ENCODE data around the gene WNT1.

DNA sequence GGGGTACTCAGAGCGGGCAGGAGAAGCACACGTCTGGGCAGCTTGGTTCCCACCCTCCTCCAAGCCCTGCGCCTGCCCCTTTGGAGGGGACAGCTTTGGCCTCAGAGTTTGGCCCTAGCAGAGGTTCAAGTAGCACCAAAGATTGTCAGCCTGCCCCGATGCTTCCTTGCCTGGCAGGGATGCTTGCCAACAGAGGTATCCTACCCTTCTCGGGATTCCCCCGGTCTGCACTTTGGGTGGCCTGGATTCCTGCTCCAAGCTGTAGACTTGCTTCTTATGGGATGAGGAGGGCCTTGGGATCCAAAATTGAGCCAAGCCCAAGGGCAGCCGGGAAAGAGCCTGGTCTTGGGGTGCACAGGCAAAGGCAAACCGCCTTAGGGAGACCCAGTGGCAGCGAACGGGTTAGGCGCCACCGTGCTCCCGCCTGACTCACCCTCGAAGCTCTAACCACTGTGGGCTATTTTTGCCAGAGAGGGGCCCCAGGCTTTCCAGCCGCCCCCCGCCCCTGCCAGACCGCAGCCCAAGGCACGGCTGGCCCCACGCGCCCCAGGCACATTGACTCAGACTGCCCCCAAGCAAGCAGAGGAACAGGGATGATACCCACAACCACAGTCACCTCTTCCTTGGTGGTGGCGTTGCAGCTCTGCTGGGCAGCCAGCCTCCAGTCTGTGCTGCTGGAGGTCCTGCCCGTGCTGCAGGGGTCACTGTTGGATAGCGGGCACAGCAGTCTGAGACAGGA is 5.7 kb upstream of the WNT1 start:
- TF ChIP-seq, protein P1, sequence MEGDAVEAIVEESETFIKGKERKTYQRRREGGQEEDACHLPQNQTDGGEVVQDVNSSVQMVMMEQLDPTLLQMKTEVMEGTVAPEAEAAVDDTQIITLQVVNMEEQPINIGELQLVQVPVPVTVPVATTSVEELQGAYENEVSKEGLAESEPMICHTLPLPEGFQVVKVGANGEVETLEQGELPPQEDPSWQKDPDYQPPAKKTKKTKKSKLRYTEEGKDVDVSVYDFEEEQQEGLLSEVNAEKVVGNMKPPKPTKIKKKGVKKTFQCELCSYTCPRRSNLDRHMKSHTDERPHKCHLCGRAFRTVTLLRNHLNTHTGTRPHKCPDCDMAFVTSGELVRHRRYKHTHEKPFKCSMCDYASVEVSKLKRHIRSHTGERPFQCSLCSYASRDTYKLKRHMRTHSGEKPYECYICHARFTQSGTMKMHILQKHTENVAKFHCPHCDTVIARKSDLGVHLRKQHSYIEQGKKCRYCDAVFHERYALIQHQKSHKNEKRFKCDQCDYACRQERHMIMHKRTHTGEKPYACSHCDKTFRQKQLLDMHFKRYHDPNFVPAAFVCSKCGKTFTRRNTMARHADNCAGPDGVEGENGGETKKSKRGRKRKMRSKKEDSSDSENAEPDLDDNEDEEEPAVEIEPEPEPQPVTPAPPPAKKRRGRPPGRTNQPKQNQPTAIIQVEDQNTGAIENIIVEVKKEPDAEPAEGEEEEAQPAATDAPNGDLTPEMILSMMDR (IDR thresholded peaks at IDR 0.05), result no peak
- TF ChIP-seq POLR2A (IDR thresholded peaks at IDR 0.05) (no peak), POLR2AphosphoS5 (IDR thresholded peaks at IDR 0.05; ENCODE audit: insufficient read depth in 1 of 2, low read depth in 1 of 2) (no peak)
